Testis (tissue), 3 donors: Measurements from ENCODE around the gene ANKS6. TPM values are rescaled to one million over a fixed set of nuclear protein-coding genes. Genes with fewer than 3 reads are reported as not detected.

Experiments
- DNase-seq: peaks from one replicate; pipeline ENCODE4 v3.0.0-alpha.2; 2019
- H3K27ac ChIP-seq, 2 donors: fragments of 200-600 bp; sonication (generic); one replicate each; pipeline ENCODE4 v1.5.1; 2019
- H3K27me3 ChIP-seq: fragments of 200-600 bp; sonication (generic); one replicate; pipeline ENCODE4 v1.5.1; 2019
- H3K36me3 ChIP-seq: fragments of 200-600 bp; sonication (generic); one replicate; pipeline ENCODE4 v1.5.1; 2017; ENCODE audit warnings: low read depth; ENCODE audit errors: missing control alignments
- H3K4me1 ChIP-seq: fragments of 200-600 bp; sonication (generic); one replicate; pipeline ENCODE4 v1.5.1; 2019
- H3K4me3 ChIP-seq, 2 donors: fragments of 200-600 bp; sonication (generic); one replicate each; pipeline ENCODE4 v1.5.1; 2017 to 2019
- H3K9me3 ChIP-seq: fragments of 200-600 bp; sonication (generic); one replicate; pipeline ENCODE4 v1.5.1; 2017
- CTCF ChIP-seq, 3 experiments: fragments of 450-650 bp in 2 of 3; fragments of 200-600 bp in 1 of 3; sonication (generic) in 1 of 3; IDR thresholded peaks; one replicate each; pipeline ENCODE4 v1.5.1; 2016 to 2019; ENCODE audit warnings: antibody characterized with exemption in 3 of 3, mild to moderate bottlenecking in 2 of 3, moderate library complexity in 1 of 3
- POLR2A ChIP-seq: fragments of 450-650 bp; IDR thresholded peaks from one replicate; pipeline ENCODE4 v1.6.1; 2017; ENCODE audit warnings: antibody characterized with exemption, mild to moderate bottlenecking, moderate library complexity
- WGBS, 2 donors: methylation state at CpG; one replicate each; pipeline ENCODE4 v1.1.5; 2018; 5-methylcytosine and 5-hydroxymethylcytosine counted together
- intact Hi-C: fragments of 100-400 bp; cut with DNase I; formaldehyde crosslinking; loops from one replicate; pipeline ENCODE4 v1.15.1; 2023; ENCODE audit warnings: low total_unique reads
- polyA plus RNA-seq: library from polyadenylated mRNA; stranded (reverse); fragments of 350-450 nt; fragmentation: Illumina TruSeq; extraction: RNeasy Lipid Tissue Mini Kit (QIAGEN cat#74804); gene quantifications from one replicate; pipeline ENCODE4 v1.2.3, GENCODE V29; 2014; ENCODE audit warnings: low read depth, low replicate concordance; ENCODE audit not compliant: insufficient read depth
- total RNA-seq, 2 donors: library from RNA; depleted of rRNA; stranded (reverse); fragments of >200 nt; gene quantifications; one replicate each; pipeline ENCODE4 v1.2.3, GENCODE V29; 2016

ANKS6 gene
- total and polyA plus RNA-seq, 3 donors from 2014 or later = 12.8 to 33.6 (median 24.2) TPM

- H3K4me3 ChIP-seq = no peak overlapping the region
- DNase-seq = no peak
These were observed 21.6 kb downstream of the ANKS6 start for GRCh38 chr9:98774746-98775145.

GRCh38 chr9:98773721-98774120 is 22.6 kb downstream of the ANKS6 start:
- no peak for DNase-seq
- TF ChIP-seq CTCF (IDR thresholded peaks at IDR 0.05) = no peak
- TF ChIP-seq POLR2A = no peak
- Histone ChIP-seq H3K4me1 (no peaks in the 10 kb centered on the region), H3K27ac (no peak overlapping the region), H3K27me3 (no peaks in the 10 kb centered on the region), H3K36me3 (no peaks in the 10 kb centered on the region), H3K4me3 (no peak overlapping the region), H3K9me3 (no peaks in the 10 kb centered on the region)
- 93 to 96% methylated on average over 11 to 15 of the region's 15 CpGs for WGBS, 2 donors
- intact Hi-C loops = no loop called here

More at GRCh38 chr9:98774746-98775145, 21.6 kb downstream of the ANKS6 start:
- no peaks in the 10 kb centered on the region for H3K9me3 ChIP-seq
- TF ChIP-seq POLR2A = no peak
- peak in 2 of 3 experiments; percentile 8 to 47 for TF ChIP-seq CTCF (IDR thresholded peaks at IDR 0.05)
- H3K27me3 ChIP-seq = no peaks in the 10 kb centered on the region
- intact Hi-C loops = no loop called here
- 86 to 92% methylated on average over 1 to 9 of the region's 9 CpGs for WGBS, 2 donors
- no peaks in the 10 kb centered on the region for H3K4me1 ChIP-seq
- H3K36me3 ChIP-seq = no peaks in the 10 kb centered on the region
- H3K27ac ChIP-seq = no peak overlapping the region

- no peak overlapping the region for H3K27ac ChIP-seq
- intact Hi-C loops = no loop called here
- H3K4me1 ChIP-seq = no peaks in the 10 kb centered on the region
- WGBS, 2 donors = 91 to 92% methylated on average over 13 of the region's 13 CpGs
- TF ChIP-seq POLR2A (no peak), CTCF (IDR thresholded peaks at IDR 0.05) (no peak)
- no peak for DNase-seq
- no peaks in the 10 kb centered on the region for H3K27me3 ChIP-seq
- H3K4me3 ChIP-seq = no peak overlapping the region
- H3K36me3 ChIP-seq = no peaks in the 10 kb centered on the region
- H3K9me3 ChIP-seq = no peaks in the 10 kb centered on the region
These were observed 23.8 kb downstream of the ANKS6 start for GRCh38 chr9:98772364-98773155.

- TF ChIP-seq CTCF (IDR thresholded peaks at IDR 0.05) = no peak
- no peak for TF ChIP-seq POLR2A
- DNase-seq = no peak
- no peak overlapping the region for H3K27ac ChIP-seq
- no peaks in the 10 kb centered on the region for H3K27me3 ChIP-seq
- no peaks in the 10 kb centered on the region for H3K36me3 ChIP-seq
- no peaks in the 10 kb centered on the region for H3K4me1 ChIP-seq
- WGBS, 2 donors = 94 to 96% methylated on average over 15 of the region's 15 CpGs
- no peak overlapping the region for H3K4me3 ChIP-seq
- H3K9me3 ChIP-seq = no peaks in the 10 kb centered on the region
- intact Hi-C loops = no loop called here
These were observed 25.0 kb downstream of the ANKS6 start for GRCh38 chr9:98771209-98771874.
